GM23338 (cell line): ENCODE measurements around the gene ZSCAN4. TPM values are rescaled to one million over a fixed set of nuclear protein-coding genes. Genes with fewer than 3 reads are reported as not detected.

Experiments used
- ATAC-seq: fragments of 200-7000 bp; cut with Tn5 transposase; 3 replicates; pipeline ENCODE4 v1.9.1; 2020
- DNase-seq: peaks from one replicate; pipeline ENCODE4 v3.0.0-alpha.2; 2015; ENCODE audit warnings: low spot score
- H2AFZ ChIP-seq: fragments of 200-600 bp; sonication (generic); 2 replicates; pipeline ENCODE4 v1.8.0; 2016; ENCODE audit warnings: antibody characterized with exemption, mild to moderate bottlenecking, moderate library complexity
- H3F3A ChIP-seq: fragments of 200-600 bp; sonication (generic); replicated peaks from 2 replicates; pipeline ENCODE4 v1.8.0; 2017; ENCODE audit warnings: antibody characterized with exemption, mixed run types, low read depth
- H3K27ac ChIP-seq: fragments of 200-600 bp; sonication (generic); 2 replicates; pipeline ENCODE4 v1.6.1; 2016; ENCODE audit warnings: low read depth
- H3K27me3 ChIP-seq: fragments of 200-600 bp; sonication (generic); 2 replicates; pipeline ENCODE4 v1.8.0; 2016; ENCODE audit warnings: mild to moderate bottlenecking, mixed run types, moderate library complexity; ENCODE audit not compliant: insufficient read depth
- H3K36me3 ChIP-seq: fragments of 200-600 bp; sonication (generic); 2 replicates; pipeline ENCODE4 v1.8.0; 2016; ENCODE audit warnings: mild to moderate bottlenecking; ENCODE audit not compliant: insufficient read depth
- H3K4me1 ChIP-seq: fragments of 200-600 bp; sonication (generic); 2 replicates; pipeline ENCODE4 v1.8.0; 2016; ENCODE audit warnings: mild to moderate bottlenecking, moderate library complexity; ENCODE audit not compliant: insufficient read depth
- H3K4me2 ChIP-seq: fragments of 200-600 bp; sonication (generic); 2 replicates; pipeline ENCODE4 v1.7.1; 2017; ENCODE audit warnings: mixed run types
- H3K4me3 ChIP-seq: fragments of 200-600 bp; sonication (generic); 2 replicates; pipeline ENCODE4 v1.6.1; 2016; ENCODE audit warnings: mixed run types
- H3K79me2 ChIP-seq: fragments of 200-600 bp; sonication (generic); replicated peaks from 2 replicates; pipeline ENCODE4 v1.8.0; 2017; ENCODE audit warnings: mild to moderate bottlenecking; ENCODE audit not compliant: insufficient read depth
- H3K9me2 ChIP-seq: fragments of 200-600 bp; sonication (generic); 2 replicates; pipeline ENCODE4 v1.8.0; 2017; ENCODE audit not compliant: insufficient read depth
- H4K20me1 ChIP-seq: fragments of 200-600 bp; sonication (generic); replicated peaks from 2 replicates; pipeline ENCODE4 v1.8.0; 2017; ENCODE audit warnings: mild to moderate bottlenecking; ENCODE audit not compliant: insufficient read depth
- H3K27ac Mint-ChIP-seq: 2 replicates; pipeline ENCODE4 v1.8.0; 2020; ENCODE audit warnings: inconsistent platforms, mild to moderate bottlenecking, moderate library complexity, mixed read lengths
- H3K27me3 Mint-ChIP-seq: 3 replicates; pipeline ENCODE4 v1.8.0; 2022; ENCODE audit warnings: low read depth, mild to moderate bottlenecking, moderate library complexity, mixed read lengths, inconsistent platforms; ENCODE audit not compliant: insufficient read depth, poor library complexity
- H3K36me3 Mint-ChIP-seq: 3 replicates; pipeline ENCODE4 v1.8.0; 2021; ENCODE audit warnings: low read depth, mild to moderate bottlenecking, inconsistent platforms, moderate library complexity, mixed read lengths
- H3K4me1 Mint-ChIP-seq: 3 replicates; pipeline ENCODE4 v1.8.0; 2020; ENCODE audit warnings: mild to moderate bottlenecking, inconsistent platforms, mixed read lengths
- H3K4me3 Mint-ChIP-seq: 3 replicates; pipeline ENCODE4 v1.8.0; 2021; ENCODE audit warnings: moderate library complexity, mild to moderate bottlenecking, inconsistent platforms, mixed read lengths
- H3K9me3 Mint-ChIP-seq: 3 replicates; pipeline ENCODE4 v1.8.0; 2020; ENCODE audit warnings: moderate library complexity, mild to moderate bottlenecking, inconsistent platforms, mixed read lengths
- CREB1 ChIP-seq: fragments of 250-450 bp; sonication (Bioruptor Pico); IDR thresholded peaks from 2 replicates; pipeline ENCODE4 v1.5.0; 2020; ENCODE audit warnings: low read depth, mild to moderate bottlenecking, moderate library complexity
- STAT1 ChIP-seq: IDR thresholded peaks from one replicate; pipeline ENCODE4 v1.6.1; 2016; ENCODE audit warnings: antibody characterized with exemption; ENCODE audit not compliant: unreplicated experiment
- ZNF114 ChIP-seq: fragments of 250-450 bp; sonication (Bioruptor Pico); IDR thresholded peaks from 2 replicates; pipeline ENCODE4 v1.5.0; 2020; ENCODE audit warnings: mild to moderate bottlenecking, moderate library complexity
- ZNF331 ChIP-seq: fragments of 250-450 bp; sonication (Bioruptor Pico); IDR thresholded peaks from 2 replicates; pipeline ENCODE4 v1.5.0; 2020; ENCODE audit warnings: low read depth, mild to moderate bottlenecking, moderate library complexity
- polyA plus RNA-seq: library from polyadenylated mRNA; unstranded; fragments of >200 nt; fragmentation: Nextera tagmentation; extraction: Ambion mirVana; gene quantifications from 2 replicates; pipeline ENCODE4 v1.2.1, GENCODE V29; 2016
- total RNA-seq: library from RNA; depleted of rRNA; stranded (reverse); fragments of >200 nt; shearing (Covaris generic); gene quantifications from 2 replicates; pipeline ENCODE4 v1.2.3, GENCODE V29; 2014
- TF ChIP-seq, protein P1 (sequence below): IDR thresholded peaks from one replicate; pipeline ENCODE4 v1.6.1; 2018; ENCODE audit warnings: antibody characterized with exemption; ENCODE audit not compliant: unreplicated experiment
- TF ChIP-seq, protein P2 (sequence below), 2 experiments: fragments of 200-600 bp in 1 of 2; sonication (generic) in 1 of 2; conservative IDR thresholded peaks; 2 replicates each; pipeline versions ENCODE4 v1.5.1 to v1.6.1; 2016 to 2017; ENCODE audit warnings: antibody characterized with exemption in 2 of 2, low read depth in 2 of 2, mild to moderate bottlenecking in 2 of 2, moderate library complexity in 1 of 2
- TF ChIP-seq, protein P3 (sequence below): fragments of 250-450 bp; sonication (Bioruptor Pico); IDR thresholded peaks from 2 replicates; pipeline ENCODE4 v1.5.0; 2020; ENCODE audit warnings: mild to moderate bottlenecking, moderate library complexity

Gene ZSCAN4
- total and polyA plus RNA-seq, 2 experiments from 2014 or later, result not detected

DNA sequence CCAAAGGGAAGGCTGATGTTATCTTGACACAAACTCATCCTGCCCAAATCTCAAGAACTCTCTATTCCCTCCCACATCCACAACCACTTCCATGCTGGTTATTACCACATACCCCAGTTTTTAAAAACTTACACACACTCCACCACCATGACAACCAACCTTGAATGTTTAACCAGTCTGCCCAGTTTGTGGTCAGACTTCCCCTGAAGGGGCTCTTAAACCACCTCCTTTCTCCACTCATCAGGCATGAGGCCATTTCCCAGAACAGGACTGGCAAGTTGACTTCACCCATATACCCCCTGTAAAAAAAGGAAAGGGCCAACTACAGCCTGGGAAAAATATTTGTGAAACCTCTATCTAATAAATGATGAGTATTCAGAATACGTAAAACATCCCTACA lies 12.4 kb upstream of the ZSCAN4 start:
- Histone ChIP-seq H2AFZ (no peak overlapping the region), H3K4me1 (no peaks in the 10 kb centered on the region), H4K20me1 (no peaks in the 10 kb centered on the region), H3K27me3 (peaks cover 23% of the 10 kb centered on the region), H3K27ac (no peak overlapping the region), H3K4me2 (no peak overlapping the region), H3K79me2 (no peaks in the 10 kb centered on the region), H3F3A (no peaks in the 10 kb centered on the region), H3K9me2 (peaks cover 11% of the 10 kb centered on the region), H3K36me3 (no peaks in the 10 kb centered on the region), H3K4me3 (no peak overlapping the region)
- DNase-seq (no peak), ATAC-seq (no peak)
- Mint-ChIP-seq H3K4me1 (peaks cover 4% of the 10 kb centered on the region), H3K9me3 (peaks cover 7% of the 10 kb centered on the region; the same call in 2 of the 3 replicates), H3K4me3 (no peak overlapping the region), H3K27me3 (peaks cover 7% of the 10 kb centered on the region), H3K27ac (no peak overlapping the region), H3K36me3 (no peaks in the 10 kb centered on the region; the same call in 2 of the 3 replicates)
- TF ChIP-seq, protein P1, sequence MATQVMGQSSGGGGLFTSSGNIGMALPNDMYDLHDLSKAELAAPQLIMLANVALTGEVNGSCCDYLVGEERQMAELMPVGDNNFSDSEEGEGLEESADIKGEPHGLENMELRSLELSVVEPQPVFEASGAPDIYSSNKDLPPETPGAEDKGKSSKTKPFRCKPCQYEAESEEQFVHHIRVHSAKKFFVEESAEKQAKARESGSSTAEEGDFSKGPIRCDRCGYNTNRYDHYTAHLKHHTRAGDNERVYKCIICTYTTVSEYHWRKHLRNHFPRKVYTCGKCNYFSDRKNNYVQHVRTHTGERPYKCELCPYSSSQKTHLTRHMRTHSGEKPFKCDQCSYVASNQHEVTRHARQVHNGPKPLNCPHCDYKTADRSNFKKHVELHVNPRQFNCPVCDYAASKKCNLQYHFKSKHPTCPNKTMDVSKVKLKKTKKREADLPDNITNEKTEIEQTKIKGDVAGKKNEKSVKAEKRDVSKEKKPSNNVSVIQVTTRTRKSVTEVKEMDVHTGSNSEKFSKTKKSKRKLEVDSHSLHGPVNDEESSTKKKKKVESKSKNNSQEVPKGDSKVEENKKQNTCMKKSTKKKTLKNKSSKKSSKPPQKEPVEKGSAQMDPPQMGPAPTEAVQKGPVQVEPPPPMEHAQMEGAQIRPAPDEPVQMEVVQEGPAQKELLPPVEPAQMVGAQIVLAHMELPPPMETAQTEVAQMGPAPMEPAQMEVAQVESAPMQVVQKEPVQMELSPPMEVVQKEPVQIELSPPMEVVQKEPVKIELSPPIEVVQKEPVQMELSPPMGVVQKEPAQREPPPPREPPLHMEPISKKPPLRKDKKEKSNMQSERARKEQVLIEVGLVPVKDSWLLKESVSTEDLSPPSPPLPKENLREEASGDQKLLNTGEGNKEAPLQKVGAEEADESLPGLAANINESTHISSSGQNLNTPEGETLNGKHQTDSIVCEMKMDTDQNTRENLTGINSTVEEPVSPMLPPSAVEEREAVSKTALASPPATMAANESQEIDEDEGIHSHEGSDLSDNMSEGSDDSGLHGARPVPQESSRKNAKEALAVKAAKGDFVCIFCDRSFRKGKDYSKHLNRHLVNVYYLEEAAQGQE, result no peak
- TF ChIP-seq ZNF114 (CRISPR knock-in tag), result no peak
- TF ChIP-seq, protein P2, sequence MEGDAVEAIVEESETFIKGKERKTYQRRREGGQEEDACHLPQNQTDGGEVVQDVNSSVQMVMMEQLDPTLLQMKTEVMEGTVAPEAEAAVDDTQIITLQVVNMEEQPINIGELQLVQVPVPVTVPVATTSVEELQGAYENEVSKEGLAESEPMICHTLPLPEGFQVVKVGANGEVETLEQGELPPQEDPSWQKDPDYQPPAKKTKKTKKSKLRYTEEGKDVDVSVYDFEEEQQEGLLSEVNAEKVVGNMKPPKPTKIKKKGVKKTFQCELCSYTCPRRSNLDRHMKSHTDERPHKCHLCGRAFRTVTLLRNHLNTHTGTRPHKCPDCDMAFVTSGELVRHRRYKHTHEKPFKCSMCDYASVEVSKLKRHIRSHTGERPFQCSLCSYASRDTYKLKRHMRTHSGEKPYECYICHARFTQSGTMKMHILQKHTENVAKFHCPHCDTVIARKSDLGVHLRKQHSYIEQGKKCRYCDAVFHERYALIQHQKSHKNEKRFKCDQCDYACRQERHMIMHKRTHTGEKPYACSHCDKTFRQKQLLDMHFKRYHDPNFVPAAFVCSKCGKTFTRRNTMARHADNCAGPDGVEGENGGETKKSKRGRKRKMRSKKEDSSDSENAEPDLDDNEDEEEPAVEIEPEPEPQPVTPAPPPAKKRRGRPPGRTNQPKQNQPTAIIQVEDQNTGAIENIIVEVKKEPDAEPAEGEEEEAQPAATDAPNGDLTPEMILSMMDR (conservative IDR thresholded peaks at IDR 0.05; ENCODE audit: low read depth in 2 of 2), result no peak
- no peak for TF ChIP-seq STAT1
- no peak for TF ChIP-seq CREB1
- TF ChIP-seq, protein P3, sequence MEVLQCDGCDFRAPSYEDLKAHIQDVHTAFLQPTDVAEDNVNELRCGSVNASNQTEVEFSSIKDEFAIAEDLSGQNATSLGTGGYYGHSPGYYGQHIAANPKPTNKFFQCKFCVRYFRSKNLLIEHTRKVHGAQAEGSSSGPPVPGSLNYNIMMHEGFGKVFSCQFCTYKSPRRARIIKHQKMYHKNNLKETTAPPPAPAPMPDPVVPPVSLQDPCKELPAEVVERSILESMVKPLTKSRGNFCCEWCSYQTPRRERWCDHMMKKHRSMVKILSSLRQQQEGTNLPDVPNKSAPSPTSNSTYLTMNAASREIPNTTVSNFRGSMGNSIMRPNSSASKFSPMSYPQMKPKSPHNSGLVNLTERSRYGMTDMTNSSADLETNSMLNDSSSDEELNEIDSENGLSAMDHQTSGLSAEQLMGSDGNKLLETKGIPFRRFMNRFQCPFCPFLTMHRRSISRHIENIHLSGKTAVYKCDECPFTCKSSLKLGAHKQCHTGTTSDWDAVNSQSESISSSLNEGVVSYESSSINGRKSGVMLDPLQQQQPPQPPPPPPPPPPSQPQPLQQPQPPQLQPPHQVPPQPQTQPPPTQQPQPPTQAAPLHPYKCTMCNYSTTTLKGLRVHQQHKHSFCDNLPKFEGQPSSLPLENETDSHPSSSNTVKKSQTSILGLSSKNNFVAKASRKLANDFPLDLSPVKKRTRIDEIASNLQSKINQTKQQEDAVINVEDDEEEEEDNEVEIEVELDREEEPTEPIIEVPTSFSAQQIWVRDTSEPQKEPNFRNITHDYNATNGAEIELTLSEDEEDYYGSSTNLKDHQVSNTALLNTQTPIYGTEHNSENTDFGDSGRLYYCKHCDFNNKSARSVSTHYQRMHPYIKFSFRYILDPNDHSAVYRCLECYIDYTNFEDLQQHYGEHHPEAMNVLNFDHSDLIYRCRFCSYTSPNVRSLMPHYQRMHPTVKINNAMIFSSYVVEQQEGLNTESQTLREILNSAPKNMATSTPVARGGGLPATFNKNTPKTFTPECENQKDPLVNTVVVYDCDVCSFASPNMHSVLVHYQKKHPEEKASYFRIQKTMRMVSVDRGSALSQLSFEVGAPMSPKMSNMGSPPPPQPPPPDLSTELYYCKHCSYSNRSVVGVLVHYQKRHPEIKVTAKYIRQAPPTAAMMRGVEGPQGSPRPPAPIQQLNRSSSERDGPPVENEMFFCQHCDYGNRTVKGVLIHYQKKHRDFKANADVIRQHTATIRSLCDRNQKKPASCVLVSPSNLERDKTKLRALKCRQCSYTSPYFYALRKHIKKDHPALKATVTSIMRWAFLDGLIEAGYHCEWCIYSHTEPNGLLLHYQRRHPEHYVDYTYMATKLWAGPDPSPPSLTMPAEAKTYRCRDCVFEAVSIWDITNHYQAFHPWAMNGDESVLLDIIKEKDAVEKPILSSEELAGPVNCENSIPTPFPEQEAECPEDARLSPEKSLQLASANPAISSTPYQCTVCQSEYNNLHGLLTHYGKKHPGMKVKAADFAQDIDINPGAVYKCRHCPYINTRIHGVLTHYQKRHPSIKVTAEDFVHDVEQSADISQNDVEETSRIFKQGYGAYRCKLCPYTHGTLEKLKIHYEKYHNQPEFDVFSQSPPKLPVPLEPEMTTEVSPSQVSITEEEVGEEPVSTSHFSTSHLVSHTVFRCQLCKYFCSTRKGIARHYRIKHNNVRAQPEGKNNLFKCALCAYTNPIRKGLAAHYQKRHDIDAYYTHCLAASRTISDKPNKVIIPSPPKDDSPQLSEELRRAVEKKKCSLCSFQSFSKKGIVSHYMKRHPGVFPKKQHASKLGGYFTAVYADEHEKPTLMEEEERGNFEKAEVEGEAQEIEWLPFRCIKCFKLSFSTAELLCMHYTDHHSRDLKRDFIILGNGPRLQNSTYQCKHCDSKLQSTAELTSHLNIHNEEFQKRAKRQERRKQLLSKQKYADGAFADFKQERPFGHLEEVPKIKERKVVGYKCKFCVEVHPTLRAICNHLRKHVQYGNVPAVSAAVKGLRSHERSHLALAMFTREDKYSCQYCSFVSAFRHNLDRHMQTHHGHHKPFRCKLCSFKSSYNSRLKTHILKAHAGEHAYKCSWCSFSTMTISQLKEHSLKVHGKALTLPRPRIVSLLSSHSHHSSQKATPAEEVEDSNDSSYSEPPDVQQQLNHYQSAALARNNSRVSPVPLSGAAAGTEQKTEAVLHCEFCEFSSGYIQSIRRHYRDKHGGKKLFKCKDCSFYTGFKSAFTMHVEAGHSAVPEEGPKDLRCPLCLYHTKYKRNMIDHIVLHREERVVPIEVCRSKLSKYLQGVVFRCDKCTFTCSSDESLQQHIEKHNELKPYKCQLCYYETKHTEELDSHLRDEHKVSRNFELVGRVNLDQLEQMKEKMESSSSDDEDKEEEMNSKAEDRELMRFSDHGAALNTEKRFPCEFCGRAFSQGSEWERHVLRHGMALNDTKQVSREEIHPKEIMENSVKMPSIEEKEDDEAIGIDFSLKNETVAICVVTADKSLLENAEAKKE (CRISPR knock-in tag), result no peak
- TF ChIP-seq ZNF331 (CRISPR knock-in tag), result no peak
